ENCODE results near the gene GMEB2. TPM values are rescaled to one million over a fixed set of nuclear protein-coding genes. Genes with fewer than 3 reads are reported as not detected.

GMEB2 gene
- polyA plus RNA-seq, 1 of the 3 experiments (the other 2 are of a cell fraction): 6.5 TPM

DNA sequence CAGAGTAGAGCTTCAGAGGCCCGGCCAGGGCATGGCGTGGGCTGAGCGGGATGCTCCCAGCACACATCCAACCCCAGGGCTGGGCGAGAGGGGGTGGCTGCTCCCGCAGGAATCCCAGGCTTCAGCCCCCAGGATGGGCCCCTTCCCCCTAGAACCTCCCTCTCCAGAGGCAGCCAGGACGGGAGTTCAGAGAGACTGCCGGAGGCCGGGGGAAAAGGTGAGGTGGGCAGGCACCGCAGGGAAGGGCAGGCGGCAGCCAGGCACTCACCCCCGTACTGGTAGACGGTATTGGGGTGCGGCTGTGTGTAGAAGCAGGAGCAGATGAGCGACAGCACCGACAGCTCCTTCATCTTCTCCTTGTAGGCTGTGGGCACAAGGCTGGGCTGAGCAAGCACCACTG, 17.0 kb upstream of the GMEB2 start:
- Histone ChIP-seq H2AFZ (ENCODE audit: low read depth) (no peak overlapping the region), H3K9me3 (no peaks in the 10 kb centered on the region), H3K27ac (ENCODE audit: low read depth in 2 of 2, low read length in 1 of 2) (no peak overlapping the region), H3K79me2 (ENCODE audit: insufficient read depth) (peaks cover 4% of the 10 kb centered on the region; the same call in 1 of the 2 replicates), H4K20me1 (ENCODE audit: insufficient read depth) (peaks cover 19% of the 10 kb centered on the region), H3K4me3 (ENCODE audit: low read depth in 2 of 2, low read length in 1 of 2) (no peak overlapping the region), H3K9ac (no peak overlapping the region), H3K36me3 (replicated peaks in 1 of 2; ENCODE audit: control insufficient read depth in 1 of 2, insufficient read depth in 2 of 2, low read length in 1 of 2) (no peaks in the 10 kb centered on the region), H3K9me2 (no peaks in the 10 kb centered on the region), H3K4me2 (no peak overlapping the region), H3K27me3 (ENCODE audit: insufficient read depth) (no peaks in the 10 kb centered on the region), H3F3A (replicated peaks; ENCODE audit: insufficient read depth) (no peaks in the 10 kb centered on the region), H3K4me1 (ENCODE audit: control insufficient read depth in 1 of 2, insufficient read depth in 2 of 2, low read depth in 1 of 2, low read length in 1 of 2) (peaks cover 0 to 11% of the 10 kb centered on the region in 2 experiments; a peak in 1 of 4 replicates)
- TF ChIP-seq CHD2 (IDR thresholded peaks at IDR 0.05; ENCODE audit: low read length, partially characterized antibody): no peak
- TF ChIP-seq CTCF (IDR thresholded peaks at IDR 0.05): no peak
- TF ChIP-seq PBX3 (IDR thresholded peaks at IDR 0.05): no peak
- no peak for TF ChIP-seq JUND (IDR thresholded peaks at IDR 0.05)
- no peak for TF ChIP-seq EP300 (IDR thresholded peaks at IDR 0.05; ENCODE audit: borderline replicate concordance in 1 of 2, low read depth in 1 of 2, low read length in 1 of 2)
- TF ChIP-seq TCF12 (IDR thresholded peaks at IDR 0.05): no peak
- TF ChIP-seq RCOR1 (IDR thresholded peaks at IDR 0.05; ENCODE audit: low read length): no peak
- no peak for TF ChIP-seq NRF1 (IDR thresholded peaks at IDR 0.05; ENCODE audit: low read depth, low read length)
- no peak for TF ChIP-seq GABPA (IDR thresholded peaks at IDR 0.05; ENCODE audit: low read depth)
- TF ChIP-seq TAF1 (IDR thresholded peaks at IDR 0.05; ENCODE audit: borderline replicate concordance, low read depth, low read length): no peak
- TF ChIP-seq MEF2A (IDR thresholded peaks at IDR 0.05; ENCODE audit: borderline replicate concordance, low read depth): no peak
- TF ChIP-seq, protein P1, sequence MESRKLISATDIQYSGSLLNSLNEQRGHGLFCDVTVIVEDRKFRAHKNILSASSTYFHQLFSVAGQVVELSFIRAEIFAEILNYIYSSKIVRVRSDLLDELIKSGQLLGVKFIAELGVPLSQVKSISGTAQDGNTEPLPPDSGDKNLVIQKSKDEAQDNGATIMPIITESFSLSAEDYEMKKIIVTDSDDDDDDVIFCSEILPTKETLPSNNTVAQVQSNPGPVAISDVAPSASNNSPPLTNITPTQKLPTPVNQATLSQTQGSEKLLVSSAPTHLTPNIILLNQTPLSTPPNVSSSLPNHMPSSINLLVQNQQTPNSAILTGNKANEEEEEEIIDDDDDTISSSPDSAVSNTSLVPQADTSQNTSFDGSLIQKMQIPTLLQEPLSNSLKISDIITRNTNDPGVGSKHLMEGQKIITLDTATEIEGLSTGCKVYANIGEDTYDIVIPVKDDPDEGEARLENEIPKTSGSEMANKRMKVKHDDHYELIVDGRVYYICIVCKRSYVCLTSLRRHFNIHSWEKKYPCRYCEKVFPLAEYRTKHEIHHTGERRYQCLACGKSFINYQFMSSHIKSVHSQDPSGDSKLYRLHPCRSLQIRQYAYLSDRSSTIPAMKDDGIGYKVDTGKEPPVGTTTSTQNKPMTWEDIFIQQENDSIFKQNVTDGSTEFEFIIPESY (IDR thresholded peaks at IDR 0.05; ENCODE audit: borderline replicate concordance, low read depth): no peak
- WGBS (ENCODE audit: low lambda C conversion rate): 95% methylated on average over 11 of the region's 15 CpGs
- CTCF ChIA-PET: interaction anchor here (1.9 kb wide), 1 partner anchor 106 kb away, joined by 9 read pairs; the partner anchor contains the start of gene PTK6
- POLR2A ChIA-PET: interaction anchor here (1.0 kb wide), 1 partner anchor 8 kb away, joined by 3 read pairs; no protein-coding TSS in a partner anchor
- no peak for DNase-seq

- TF ChIP-seq ELF1 (IDR thresholded peaks at IDR 0.05) (no peak), RCOR1 (IDR thresholded peaks at IDR 0.05; ENCODE audit: low read length) (no peak)
- Histone ChIP-seq H3K4me1 (ENCODE audit: control insufficient read depth in 1 of 2, insufficient read depth in 2 of 2, low read depth in 1 of 2, low read length in 1 of 2) (peaks cover 0 to 11% of the 10 kb centered on the region in 2 experiments; a peak in 1 of 4 replicates), H3K9ac (no peak overlapping the region), H4K20me1 (ENCODE audit: insufficient read depth) (peaks cover 16% of the 10 kb centered on the region), H3F3A (replicated peaks; ENCODE audit: insufficient read depth) (no peaks in the 10 kb centered on the region), H3K4me3 (ENCODE audit: low read depth in 2 of 2, low read length in 1 of 2) (no peak overlapping the region), H2AFZ (ENCODE audit: low read depth) (no peak overlapping the region), H3K27ac (ENCODE audit: low read depth in 2 of 2, low read length in 1 of 2) (no peak overlapping the region), H3K9me2 (no peaks in the 10 kb centered on the region), H3K79me2 (ENCODE audit: insufficient read depth) (0 out of 2 replicates have a peak, but pooled peaks cover 4% of the 10 kb centered on the region), H3K4me2 (no peak overlapping the region), H3K9me3 (no peaks in the 10 kb centered on the region), H3K27me3 (ENCODE audit: insufficient read depth) (no peaks in the 10 kb centered on the region), H3K36me3 (replicated peaks in 1 of 2; ENCODE audit: control insufficient read depth in 1 of 2, insufficient read depth in 2 of 2, low read length in 1 of 2) (no peaks in the 10 kb centered on the region)
- ChIA-PET POLR2A (interaction anchor here (1.0 to 2.3 kb wide), 2 partner anchors 9 to 10 kb away, joined by 3 to 12 read pairs; partner anchors contain the start of gene STMN3), CTCF (interaction anchor here (1.9 kb wide), 1 partner anchor 106 kb away, joined by 9 read pairs; the partner anchor contains the start of gene PTK6)
- 94% methylated on average over 6 of the region's 10 CpGs for WGBS (ENCODE audit: low lambda C conversion rate)
- no peak for DNase-seq
Measured at GRCh38 chr20:63643499-63643898, 16.6 kb upstream of the GMEB2 start.
